ENCODE results near the gene DDI2. TPM values are rescaled to one million over a fixed set of nuclear protein-coding genes. Genes with fewer than 3 reads are reported as not detected.
A peak's percentile ranks its signal among the peaks of the same experiment; 100 is the strongest.

The DDI2 gene
- total RNA-seq, result 13.7 and 19.1 TPM in 2 replicates

DNA sequence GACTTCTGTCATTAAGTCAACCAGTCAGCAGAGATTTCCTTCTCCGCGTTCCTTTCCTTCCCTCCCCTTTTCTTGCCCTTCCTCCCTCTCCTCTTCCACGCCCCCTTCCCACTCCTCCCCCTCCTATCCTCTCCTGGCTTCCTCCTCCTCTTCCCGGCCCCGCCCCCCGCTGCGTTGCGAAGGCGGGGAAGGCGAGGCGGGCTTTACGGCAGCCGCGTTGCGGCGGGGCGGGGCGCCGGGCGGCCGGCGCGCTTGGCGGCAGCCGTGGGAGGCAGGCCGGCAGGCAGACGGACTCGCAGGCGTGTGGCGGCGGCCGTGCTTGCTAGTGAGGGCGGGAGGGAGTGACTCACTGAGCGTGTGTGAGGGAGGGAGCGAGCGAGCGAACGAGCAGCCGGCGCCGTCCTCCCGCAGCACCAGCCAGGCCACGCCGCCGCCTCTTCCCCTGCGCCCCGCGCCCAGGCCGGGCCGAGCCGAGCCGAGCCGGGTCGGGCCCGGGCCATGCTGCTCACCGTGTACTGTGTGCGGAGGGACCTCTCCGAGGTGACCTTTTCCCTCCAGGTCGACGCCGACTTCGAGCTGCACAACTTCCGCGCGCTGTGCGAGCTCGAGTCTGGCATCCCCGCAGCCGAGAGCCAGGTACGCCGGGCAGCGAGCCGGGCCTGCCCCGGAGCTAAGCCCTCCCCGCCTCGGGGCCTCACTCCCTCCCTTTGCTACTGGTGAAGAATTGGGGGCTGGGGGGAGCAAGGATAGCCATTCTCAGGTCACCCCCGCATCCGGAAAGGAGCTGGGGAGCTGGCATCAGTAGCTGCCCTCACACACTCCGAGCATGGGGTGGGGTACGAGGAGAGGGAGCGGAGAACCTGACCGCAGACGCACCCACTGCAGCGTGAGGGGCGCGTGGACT lies at the start of gene DDI2:
Gene DDI2, plus strand, starts transcription at position 286 of the 904 bp plus-strand sequence. Its CDS starts 213 bp downstream, at position 499.
- FAIRE-seq (no peak), DNase-seq (ENCODE audit: low read depth) (peak; percentile 93)
- H3K4me3 ChIP-seq (ENCODE audit: low read depth, low read length), result peak within 1 kb of the TSS; percentile 66
- no peaks in the 10 kb centered on the region for H3K36me3 ChIP-seq (ENCODE audit: control insufficient read depth, insufficient read depth, low read length)
- no peaks in the 10 kb centered on the region for H3K27me3 ChIP-seq (ENCODE audit: control insufficient read depth, insufficient read depth, low read length)
- TF ChIP-seq CTCF (IDR thresholded peaks at IDR 0.05; ENCODE audit: insufficient read depth, low read length, severe bottlenecking), result no peak

DNA sequence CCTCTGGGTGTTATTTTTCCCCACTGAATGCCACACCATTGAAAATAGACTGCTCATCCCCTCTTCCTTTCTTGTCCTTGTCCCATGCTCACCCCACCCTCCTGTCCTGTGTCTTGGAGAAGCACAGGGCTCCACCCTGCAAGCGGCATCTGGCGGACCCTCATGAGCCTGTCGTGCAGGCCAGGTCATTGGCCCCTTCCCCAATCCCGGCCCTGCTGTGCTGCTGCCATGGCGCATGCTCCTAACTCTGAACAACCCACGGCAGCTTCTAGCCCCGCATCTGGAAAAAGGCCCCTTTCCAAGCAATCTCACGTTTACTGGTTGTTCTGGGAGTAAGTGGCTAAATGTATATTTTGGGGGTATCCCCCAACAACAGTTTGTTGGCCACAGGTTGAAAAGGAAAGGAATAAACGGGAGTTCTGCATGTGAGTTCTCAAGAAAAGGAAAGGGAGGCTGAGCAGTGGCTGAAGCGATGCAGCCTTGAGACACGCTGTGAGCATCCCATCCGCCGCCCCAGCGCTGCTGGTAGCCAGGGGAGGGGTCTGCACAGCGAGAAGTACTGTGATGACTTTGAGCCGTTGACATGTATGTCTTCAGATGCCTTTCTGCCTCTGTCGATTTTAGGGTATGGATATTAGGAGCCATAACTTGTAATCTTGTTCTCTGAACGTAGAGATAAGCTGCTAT lies 48.7 kb upstream of the DDI2 start:
- no peak for TF ChIP-seq CTCF (IDR thresholded peaks at IDR 0.05; ENCODE audit: insufficient read depth, low read length, severe bottlenecking)
- no peak overlapping the region for H3K4me3 ChIP-seq (ENCODE audit: low read depth, low read length)
- no peak for DNase-seq (ENCODE audit: low read depth)
- no peaks in the 10 kb centered on the region for H3K27me3 ChIP-seq (ENCODE audit: control insufficient read depth, insufficient read depth, low read length)
- peaks cover 10% of the 10 kb centered on the region for H3K36me3 ChIP-seq (ENCODE audit: control insufficient read depth, insufficient read depth, low read length)
- no peak for FAIRE-seq

DNA sequence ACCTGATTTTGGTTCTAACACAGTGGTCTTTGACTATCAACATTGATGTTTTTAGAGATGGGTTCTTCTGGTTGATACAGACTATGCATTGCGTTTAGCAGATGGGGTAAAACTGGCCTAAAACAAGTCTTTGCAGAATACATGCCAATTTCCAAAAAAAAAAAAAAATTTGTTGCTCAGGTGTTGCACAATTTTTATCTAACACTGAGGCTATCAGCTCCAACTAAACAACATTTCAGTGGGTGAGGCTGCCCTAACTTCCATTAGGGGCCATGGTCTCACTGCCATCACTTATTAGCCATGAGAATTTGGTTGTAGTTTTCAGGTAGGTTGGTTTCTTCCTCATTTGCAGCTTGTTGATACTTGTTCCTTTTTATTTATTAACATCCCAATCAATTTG lies 46.4 kb upstream of the DDI2 start:
- FAIRE-seq, result no peak
- Histone ChIP-seq H3K27me3 (ENCODE audit: control insufficient read depth, insufficient read depth, low read length) (no peaks in the 10 kb centered on the region), H3K36me3 (ENCODE audit: control insufficient read depth, insufficient read depth, low read length) (peaks cover 7% of the 10 kb centered on the region), H3K4me3 (ENCODE audit: low read depth, low read length) (no peak overlapping the region)
- DNase-seq (ENCODE audit: low read depth), result no peak
- TF ChIP-seq CTCF (IDR thresholded peaks at IDR 0.05; ENCODE audit: insufficient read depth, low read length, severe bottlenecking), result no peak

DNA sequence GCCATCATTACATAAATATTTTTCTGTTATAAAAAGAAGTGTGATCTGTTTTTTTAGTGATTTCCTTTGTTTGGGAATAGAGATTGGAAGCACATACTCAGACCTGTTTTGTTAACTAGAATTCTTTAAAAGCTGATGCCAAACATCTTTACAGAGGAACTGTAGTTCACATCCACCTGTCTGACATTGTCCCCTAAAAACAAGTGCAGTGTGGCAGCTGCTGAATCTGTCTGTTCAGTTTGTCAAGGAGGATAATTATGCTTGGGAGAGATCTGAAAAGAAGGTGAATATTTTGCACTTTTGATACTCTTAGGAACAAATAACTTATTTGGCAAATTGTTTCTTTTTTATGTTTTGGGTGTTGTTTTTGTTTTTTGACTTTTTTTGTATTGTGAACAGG lies 46.0 kb upstream of the DDI2 start:
- no peak for TF ChIP-seq CTCF (IDR thresholded peaks at IDR 0.05; ENCODE audit: insufficient read depth, low read length, severe bottlenecking)
- Histone ChIP-seq H3K4me3 (ENCODE audit: low read depth, low read length) (no peak overlapping the region), H3K27me3 (ENCODE audit: control insufficient read depth, insufficient read depth, low read length) (no peaks in the 10 kb centered on the region), H3K36me3 (ENCODE audit: control insufficient read depth, insufficient read depth, low read length) (peaks cover 6% of the 10 kb centered on the region)
- DNase-seq (ENCODE audit: low read depth) (no peak), FAIRE-seq (no peak)

GRCh38 chr1:15573477-15573876 lies 43.8 kb upstream of the DDI2 start:
- FAIRE-seq, result no peak
- no peak overlapping the region for H3K4me3 ChIP-seq (ENCODE audit: low read depth, low read length)
- no peak for TF ChIP-seq CTCF (IDR thresholded peaks at IDR 0.05; ENCODE audit: insufficient read depth, low read length, severe bottlenecking)
- H3K36me3 ChIP-seq (ENCODE audit: control insufficient read depth, insufficient read depth, low read length), result peaks cover 1% of the 10 kb centered on the region
- DNase-seq (ENCODE audit: low read depth), result peak; percentile 12
- H3K27me3 ChIP-seq (ENCODE audit: control insufficient read depth, insufficient read depth, low read length), result no peaks in the 10 kb centered on the region

All from bronchial epithelial cell (primary cell).